Measurements from ENCODE around the gene GLP1R.

The GLP1R gene

DNA sequence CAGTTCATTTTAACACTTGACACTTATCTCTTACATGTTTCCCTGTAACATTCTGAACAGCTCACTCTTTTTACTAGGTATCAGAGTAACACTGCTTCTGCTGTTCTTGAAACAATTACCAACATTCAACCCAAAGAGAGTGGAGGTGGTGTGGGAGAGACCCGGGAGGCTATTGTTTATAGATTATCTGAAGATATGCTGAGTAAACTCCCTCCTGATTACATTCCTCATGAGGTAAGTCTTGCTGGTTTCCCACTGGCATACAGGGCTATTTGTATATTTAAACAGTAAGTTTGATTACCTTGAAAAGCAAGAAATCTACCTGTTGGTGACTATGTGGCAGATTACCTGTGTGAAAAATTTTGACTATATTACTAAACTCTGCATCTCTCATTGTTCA is 39.8 kb upstream of the GLP1R start:
- TF ChIP-seq, protein P1, sequence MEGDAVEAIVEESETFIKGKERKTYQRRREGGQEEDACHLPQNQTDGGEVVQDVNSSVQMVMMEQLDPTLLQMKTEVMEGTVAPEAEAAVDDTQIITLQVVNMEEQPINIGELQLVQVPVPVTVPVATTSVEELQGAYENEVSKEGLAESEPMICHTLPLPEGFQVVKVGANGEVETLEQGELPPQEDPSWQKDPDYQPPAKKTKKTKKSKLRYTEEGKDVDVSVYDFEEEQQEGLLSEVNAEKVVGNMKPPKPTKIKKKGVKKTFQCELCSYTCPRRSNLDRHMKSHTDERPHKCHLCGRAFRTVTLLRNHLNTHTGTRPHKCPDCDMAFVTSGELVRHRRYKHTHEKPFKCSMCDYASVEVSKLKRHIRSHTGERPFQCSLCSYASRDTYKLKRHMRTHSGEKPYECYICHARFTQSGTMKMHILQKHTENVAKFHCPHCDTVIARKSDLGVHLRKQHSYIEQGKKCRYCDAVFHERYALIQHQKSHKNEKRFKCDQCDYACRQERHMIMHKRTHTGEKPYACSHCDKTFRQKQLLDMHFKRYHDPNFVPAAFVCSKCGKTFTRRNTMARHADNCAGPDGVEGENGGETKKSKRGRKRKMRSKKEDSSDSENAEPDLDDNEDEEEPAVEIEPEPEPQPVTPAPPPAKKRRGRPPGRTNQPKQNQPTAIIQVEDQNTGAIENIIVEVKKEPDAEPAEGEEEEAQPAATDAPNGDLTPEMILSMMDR (IDR thresholded peaks at IDR 0.05; ENCODE audit: low read depth, low read length), result no peak
- no peak for DNase-seq (ENCODE audit: low read depth in 2 of 2)
- no peak overlapping the region for H3K4me3 ChIP-seq (replicated peaks in 1 of 2; ENCODE audit: low read depth in 2 of 2, low read length in 2 of 2)

DNA sequence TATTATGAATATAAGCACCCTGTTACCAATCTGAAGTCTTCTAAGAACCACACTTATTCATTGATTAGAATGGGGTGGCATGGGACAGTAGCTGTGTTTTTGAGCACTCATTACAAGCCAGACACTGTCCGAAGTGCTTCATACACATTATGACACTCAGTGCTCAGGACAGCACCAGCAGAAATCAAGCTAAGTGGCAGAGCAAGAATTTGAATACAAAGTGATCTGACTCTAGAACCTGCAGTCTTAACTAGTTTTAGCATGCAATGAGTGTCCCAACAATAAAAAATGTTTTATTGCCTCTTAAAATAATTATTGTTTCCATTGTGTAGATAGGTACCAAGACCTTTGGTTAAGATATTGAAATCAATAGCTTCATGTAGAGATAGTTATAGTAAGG is 39.1 kb upstream of the GLP1R start:
- H3K4me3 ChIP-seq (replicated peaks in 1 of 2; ENCODE audit: low read depth in 2 of 2, low read length in 2 of 2), result no peak overlapping the region
- DNase-seq (ENCODE audit: low read depth in 2 of 2), result no peak
- TF ChIP-seq, protein P1 (IDR thresholded peaks at IDR 0.05; ENCODE audit: low read depth, low read length), result no peak

DNA sequence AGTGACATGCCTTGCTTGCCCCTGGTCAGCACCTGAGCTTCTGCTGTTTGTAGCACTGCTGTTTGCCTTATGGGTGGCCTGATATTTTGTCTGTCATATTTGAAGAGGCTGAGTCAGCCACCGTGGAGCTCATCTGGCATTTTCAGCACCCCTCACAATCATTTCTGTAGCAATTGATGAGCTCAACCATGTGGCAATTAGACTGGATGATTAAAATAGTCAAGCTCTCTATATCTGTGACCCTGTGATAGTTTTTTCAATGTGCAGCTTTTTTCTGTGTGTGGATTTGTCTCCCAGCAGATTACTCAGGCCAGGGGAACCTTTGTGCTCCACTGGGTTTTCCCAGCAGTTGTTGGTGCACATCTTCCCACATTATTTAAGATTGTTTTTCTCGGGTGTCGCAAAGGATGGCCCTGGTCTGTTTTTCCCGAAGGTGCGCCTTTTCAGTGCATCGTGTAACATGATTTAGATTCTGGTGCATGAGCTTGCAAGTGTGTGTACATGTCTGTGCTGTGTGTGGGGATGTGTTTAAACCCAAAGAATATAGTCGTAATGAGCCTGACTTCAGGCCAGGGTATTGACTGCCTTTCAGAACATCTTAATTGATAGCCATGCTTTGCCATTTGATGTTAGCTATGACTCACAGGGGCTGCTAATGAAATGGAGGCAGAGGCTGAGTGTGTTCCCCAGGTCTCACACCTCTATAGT is 31.6 kb upstream of the GLP1R start:
- H3K4me3 ChIP-seq (replicated peaks in 1 of 2; ENCODE audit: low read depth in 2 of 2, low read length in 2 of 2), result no peak overlapping the region
- DNase-seq (ENCODE audit: low read depth in 2 of 2), result no peak
- TF ChIP-seq, protein P1 (IDR thresholded peaks at IDR 0.05; ENCODE audit: low read depth, low read length), result no peak

DNA sequence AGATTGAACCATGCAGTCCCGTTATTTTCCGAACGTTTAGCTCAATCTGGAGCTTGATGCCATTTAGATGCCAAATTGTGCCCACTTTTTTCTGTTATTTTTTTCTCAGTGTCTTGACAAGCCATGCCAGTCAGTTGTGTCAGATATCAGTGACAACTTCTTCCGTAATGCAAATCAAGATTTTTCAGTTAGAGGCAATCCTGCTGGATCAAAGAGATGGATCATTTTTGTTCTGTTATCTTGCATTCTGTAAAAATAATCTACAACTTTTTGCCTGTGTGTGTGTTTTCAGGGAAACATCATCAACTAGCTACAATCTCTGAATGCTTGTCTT is 31.1 kb upstream of the GLP1R start:
- no peak overlapping the region for H3K4me3 ChIP-seq (replicated peaks in 1 of 2; ENCODE audit: low read depth in 2 of 2, low read length in 2 of 2)
- TF ChIP-seq, protein P1 (IDR thresholded peaks at IDR 0.05; ENCODE audit: low read depth, low read length), result no peak
- DNase-seq (ENCODE audit: low read depth in 2 of 2), result no peak

DNA sequence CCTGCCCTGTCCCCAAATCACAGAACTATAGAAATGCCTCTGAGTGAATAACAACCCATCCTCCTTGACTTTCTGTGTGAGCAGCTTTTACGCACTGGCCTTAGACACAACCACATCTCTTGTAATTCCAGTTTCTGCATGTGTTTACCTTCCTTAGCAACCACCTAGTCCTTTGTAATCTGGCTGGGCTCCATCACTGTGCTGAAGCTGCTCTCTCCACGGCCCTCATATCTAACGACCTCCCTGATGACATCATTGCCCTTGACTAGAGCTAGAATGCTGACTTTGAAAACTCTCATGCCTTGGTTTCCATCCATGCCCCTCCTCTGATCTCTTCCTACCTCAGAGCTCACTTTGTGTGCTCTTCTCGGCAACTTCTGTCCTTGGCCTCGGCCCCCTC is 30.5 kb upstream of the GLP1R start:
- DNase-seq (ENCODE audit: low read depth in 2 of 2), result no peak
- TF ChIP-seq, protein P1 (IDR thresholded peaks at IDR 0.05; ENCODE audit: low read depth, low read length), result no peak
- H3K4me3 ChIP-seq (replicated peaks in 1 of 2; ENCODE audit: low read depth in 2 of 2, low read length in 2 of 2), result no peak overlapping the region

DNA sequence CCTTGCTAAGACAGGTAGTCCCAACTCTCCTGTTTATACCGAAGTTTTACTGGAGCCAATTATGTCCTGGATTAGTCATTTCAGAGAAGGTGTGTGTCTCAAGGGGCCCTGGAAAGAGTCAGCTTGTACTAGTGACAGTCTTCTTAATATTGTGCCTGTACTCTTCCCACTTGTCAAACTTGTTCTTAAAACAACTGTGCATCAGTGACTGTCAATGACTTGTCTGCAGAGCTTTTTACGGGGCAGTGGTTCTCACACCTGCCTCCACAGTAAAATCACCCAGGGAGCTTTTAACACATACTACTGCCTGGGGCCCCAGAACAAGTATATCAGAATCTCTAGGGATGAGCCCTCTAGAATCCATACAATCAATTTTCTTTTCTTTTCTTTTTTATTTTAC is 28.4 kb upstream of the GLP1R start:
- H3K4me3 ChIP-seq (replicated peaks in 1 of 2; ENCODE audit: low read depth in 2 of 2, low read length in 2 of 2), result no peak overlapping the region
- TF ChIP-seq, protein P1 (IDR thresholded peaks at IDR 0.05; ENCODE audit: low read depth, low read length), result no peak
- DNase-seq (ENCODE audit: low read depth in 2 of 2), result no peak

DNA sequence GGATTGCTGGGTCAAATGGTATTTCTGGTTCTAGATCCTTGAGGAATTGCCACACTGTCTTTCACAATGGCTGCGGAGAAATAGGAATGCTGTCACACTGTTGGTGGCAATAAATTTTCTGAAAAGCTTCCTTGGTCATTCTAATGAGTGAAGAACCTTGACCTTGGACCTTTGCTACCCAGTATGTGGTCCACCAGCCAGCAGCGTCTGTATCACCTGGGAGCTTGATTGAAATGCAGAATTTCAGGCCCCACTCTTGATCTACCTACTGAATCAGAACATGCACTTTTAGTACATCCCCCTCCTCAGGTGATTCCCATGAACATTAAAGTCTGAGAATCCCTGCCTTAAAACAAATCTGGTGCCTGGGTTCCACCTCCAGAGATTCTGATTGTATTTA is 27.5 kb upstream of the GLP1R start:
- H3K4me3 ChIP-seq (replicated peaks in 1 of 2; ENCODE audit: low read depth in 2 of 2, low read length in 2 of 2), result no peak overlapping the region
- TF ChIP-seq, protein P1 (IDR thresholded peaks at IDR 0.05; ENCODE audit: low read depth, low read length), result no peak
- DNase-seq (ENCODE audit: low read depth in 2 of 2), result no peak
